Right renal pelvis (tissue), 4 donors: Measurements from ENCODE around the gene FTSJ1. TPM values are rescaled to one million over a fixed set of nuclear protein-coding genes. Genes with fewer than 3 reads are reported as not detected.
"Not testable (repeated sequence)": the region's sequence is repeated elsewhere in the genome, so short reads cannot be mapped to it uniquely, and the experiment has no call there.

Experiments
- DNase-seq, 4 donors: peaks; one replicate each; pipeline ENCODE4 v3.0.0-alpha.2; 2013; ENCODE audit warnings: low read depth in 4 of 4, low spot score in 3 of 4, missing footprints in 1 of 4
- polyA plus RNA-seq, 4 donors: library from polyadenylated mRNA; unstranded; fragments of 120-200 nt; gene quantifications; one replicate each; pipeline ENCODE4 v1.2.1, GENCODE V29; 2013; ENCODE audit not compliant: insufficient read length in 4 of 4

Gene FTSJ1
- polyA plus RNA-seq, 4 donors, result 35.1 to 39.5 (median 36.3) TPM

DNA sequence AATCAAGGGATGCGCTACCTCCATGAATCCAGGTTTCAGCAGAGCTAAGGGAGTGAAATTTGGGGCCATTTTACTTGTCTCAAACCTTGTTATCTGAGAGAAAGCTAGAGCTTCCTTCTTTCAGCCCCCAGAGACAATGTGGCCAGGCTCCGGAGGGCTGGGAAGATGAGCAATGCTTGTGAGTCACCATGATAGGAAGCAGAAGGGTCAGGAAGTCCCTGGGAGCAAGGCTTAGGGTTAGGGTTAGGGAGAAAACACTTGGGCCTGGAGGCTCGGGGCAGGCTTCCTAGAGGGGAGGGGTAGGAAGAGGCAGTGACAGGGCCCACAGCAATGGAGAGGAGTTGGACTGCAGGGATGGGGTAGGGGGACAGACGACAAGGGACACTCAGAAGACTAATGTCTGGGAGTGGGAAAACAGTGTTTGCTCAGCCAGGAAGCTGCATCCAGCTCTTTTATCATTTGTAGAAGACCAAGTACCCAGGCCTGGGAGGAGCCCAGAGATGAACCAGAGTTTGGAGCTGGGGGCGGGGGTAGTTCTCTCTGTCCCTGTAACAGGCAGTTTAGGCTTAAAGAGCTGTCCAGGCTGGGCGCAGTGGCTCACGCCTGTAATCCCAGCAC is 16.4 kb downstream of the FTSJ1 start:
- no peak for DNase-seq

DNA sequence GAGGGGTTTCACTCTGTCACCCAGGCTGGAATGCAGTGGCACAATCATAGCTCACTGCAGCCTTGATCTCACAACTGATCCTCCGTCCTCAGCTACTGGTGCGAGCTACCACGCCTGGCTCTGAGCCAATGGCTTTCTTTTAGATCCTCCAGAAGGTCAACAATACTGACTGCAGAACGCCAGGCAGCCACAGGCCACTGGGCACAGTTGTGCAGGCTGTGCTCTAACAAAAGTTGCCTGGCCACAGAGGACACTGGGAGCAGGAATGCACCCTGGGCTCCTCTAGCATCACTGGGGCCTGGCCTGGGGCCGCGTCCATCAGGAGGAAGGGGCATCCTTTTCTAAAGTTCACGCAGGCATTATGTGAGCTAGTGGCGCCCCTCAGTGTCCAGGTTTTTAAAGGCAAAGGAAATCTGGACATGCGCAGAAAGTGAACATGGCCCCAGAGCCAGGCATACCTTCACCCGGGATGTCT is 17.9 kb downstream of the FTSJ1 start:
- DNase-seq, result no peak

DNA sequence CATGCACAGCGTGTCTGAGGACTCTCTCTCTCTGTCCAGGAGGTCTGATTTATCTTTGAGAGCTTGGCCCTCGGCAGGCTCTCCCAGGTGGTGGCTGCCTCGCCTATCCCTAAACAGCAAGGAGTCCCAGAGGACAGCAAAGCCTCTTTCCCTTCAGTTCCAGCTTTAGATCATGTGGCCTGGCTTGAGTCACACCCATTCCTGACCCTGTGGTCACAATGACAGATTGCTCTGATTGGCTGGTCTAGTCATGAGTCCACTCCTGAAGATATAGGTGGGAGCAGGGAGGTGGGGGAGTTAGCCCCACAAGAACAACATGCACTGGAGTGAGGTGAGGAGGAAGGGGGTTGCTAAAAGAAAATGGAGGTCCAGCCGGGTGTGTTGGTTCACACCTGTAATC is 20.7 kb downstream of the FTSJ1 start:
- no peak for DNase-seq

DNA sequence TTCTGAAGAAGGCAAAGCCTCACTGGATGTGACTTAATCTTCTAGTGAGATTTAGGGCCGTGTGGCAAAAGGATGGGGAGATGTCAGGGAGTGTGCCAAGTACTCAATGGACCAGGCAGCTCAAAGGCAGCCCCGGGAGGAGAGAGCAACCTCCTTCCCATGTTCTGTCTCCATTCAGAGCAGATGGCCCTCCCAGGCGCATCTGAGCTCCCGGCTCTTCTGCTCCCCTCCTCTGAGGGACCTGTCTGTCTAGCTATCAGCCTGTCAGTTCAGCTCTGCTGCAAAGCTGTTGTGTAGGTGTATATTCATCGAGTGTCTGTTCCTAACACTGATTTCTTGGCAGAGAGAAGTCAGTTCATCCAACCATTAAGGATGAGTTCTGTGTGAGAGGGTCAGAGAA is 21.9 kb downstream of the FTSJ1 start:
- no peak for DNase-seq

- DNase-seq, result no peak
Measured at GRCh38 chrX:48498374-48498809, 22.4 kb downstream of the FTSJ1 start.

DNA sequence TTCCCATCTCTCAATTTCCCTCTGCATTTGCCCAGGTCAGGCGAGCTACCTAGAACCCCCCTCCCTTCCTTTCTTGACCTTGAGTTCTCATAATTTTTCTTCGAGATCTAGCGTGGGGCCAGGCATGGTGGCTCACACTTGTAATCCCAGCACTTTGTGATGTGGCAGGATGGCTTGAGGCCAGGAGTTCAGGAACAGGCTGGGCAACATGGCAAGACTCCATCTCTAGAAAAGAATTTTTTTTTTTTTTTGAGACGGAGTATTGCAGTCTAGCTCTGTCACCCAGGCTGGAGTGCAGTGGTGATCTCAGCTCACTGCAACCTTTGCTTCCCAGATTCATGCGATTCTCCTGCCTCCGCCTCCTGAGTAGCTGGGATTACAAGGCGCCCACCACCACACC is 28.3 kb downstream of the FTSJ1 start:
- DNase-seq, result no peak

DNA sequence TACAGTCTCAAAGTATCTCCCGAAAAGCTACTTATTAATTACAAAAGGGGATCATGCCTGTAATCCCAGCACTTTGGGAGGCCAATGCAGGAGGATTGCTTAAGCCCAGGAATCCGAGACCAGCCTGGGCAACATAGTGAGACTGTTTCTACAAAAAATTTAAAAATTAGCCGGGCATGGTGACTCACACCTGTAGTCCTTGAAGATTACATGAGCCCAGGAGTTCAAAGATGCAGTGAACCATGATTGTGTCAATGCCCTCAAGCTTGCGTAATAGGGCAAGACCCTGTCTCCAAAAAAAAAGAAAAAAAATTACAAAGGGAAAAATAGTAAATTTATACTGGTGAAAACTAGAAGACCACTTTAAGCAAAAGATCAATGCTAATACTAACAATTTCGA is 29.5 kb downstream of the FTSJ1 start:
- DNase-seq, result no peak

GRCh38 chrX:48507246-48507645 is 31.2 kb downstream of the FTSJ1 start:
- no peak for DNase-seq

DNA sequence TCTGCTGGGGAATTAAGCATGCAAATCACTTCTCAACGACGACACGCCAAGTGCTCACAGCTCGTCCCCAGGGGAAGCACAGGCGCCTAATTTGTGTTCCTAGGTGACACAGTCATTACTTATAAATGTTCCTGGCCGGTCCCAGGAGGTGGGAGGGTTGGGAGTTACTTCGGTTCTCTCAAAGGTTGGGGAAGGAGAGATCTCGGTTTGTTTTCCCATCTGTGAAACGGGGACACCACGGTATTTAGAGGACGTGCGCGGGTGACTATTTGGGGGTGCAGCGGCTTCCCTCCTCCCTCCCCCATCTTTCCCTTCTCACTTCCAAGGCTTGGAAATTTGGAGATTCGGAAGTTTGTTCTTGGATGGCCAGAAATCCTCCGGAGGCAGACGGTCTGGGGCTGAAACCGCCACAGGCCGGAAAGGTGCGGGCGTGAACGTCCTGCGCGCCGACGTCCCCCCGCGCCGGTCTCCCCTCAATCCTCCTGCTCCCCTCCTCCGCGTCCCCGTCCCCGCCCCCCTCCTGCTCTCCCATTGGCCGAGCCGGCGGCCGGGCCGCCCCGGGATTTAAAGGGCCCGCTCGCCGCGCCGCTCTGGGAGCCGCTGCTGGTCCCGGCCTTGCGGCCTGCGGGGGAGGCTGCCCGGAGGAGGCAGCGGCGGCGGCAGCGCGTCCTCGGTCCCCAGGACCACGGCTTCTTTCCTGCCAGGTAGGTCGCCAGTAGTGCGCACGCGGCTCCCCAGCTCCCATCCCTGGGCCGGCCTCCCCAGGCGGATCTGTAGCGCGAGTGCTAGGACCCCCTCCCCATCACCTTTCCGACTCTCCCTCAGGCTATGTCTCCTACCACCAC is 32.6 kb downstream of the FTSJ1 start, which contains the start of gene PORCN:
TSS of gene PORCN (plus strand) at position 593 of the 845 bp plus-strand sequence. CDS start 829 bp downstream, outside the sequence.
- DNase-seq, result peak in 1 of 4 donors; percentile 36

DNA sequence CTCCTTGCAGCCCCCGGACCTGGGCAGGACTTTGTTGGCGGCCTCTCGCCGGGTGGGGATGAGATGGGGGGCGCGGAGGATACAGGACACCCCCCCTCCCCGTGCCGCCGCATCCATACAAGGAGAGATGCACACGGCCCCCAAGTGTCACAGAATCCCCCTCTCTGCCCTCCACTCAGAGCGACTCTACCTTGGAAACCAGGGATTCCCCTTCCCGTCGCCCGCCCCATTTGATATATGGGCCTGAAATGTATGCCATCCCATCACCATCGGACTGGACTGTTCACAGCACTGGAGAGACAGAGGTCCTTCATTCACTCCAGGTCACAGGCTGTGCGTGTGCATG is 33.2 kb downstream of the FTSJ1 start:
- DNase-seq, result no peak

DNA sequence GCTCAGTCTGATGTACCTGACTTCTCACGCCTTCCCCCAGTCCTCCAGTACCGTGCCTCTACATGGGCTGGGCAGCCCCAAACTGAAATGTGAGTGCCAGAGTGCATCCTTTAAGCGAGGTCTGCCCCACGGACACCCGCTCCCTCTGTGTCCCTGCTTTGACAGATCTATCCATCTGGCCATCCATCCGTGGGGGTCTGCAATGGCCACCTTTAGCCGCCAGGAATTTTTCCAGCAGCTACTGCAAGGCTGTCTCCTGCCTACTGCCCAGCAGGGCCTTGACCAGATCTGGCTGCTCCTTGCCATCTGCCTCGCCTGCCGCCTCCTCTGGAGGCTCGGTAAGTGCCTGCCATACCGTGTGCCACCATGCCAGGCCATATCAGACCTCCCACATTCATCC is 33.6 kb downstream of the FTSJ1 start:
- DNase-seq, result no peak

DNA sequence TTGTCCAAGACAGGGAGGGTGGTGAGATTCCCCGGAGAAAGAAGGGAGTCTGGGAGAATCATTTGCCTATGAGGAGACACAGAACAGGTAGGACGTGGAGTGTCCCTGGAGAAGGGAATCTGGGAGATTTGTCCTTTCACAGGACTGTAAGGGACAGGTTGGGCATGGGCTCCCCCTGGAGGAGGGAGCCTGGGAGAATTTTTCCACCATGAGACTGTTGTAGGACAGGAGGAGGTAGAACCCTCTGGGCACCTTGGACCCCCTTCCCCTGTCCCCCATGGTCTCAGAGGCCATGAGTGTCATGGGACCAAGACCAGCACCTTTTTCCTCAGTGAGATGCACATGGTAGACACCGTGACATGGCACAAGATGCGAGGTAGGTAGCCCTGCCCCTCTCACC is 35.6 kb downstream of the FTSJ1 start:
- no peak for DNase-seq

DNA sequence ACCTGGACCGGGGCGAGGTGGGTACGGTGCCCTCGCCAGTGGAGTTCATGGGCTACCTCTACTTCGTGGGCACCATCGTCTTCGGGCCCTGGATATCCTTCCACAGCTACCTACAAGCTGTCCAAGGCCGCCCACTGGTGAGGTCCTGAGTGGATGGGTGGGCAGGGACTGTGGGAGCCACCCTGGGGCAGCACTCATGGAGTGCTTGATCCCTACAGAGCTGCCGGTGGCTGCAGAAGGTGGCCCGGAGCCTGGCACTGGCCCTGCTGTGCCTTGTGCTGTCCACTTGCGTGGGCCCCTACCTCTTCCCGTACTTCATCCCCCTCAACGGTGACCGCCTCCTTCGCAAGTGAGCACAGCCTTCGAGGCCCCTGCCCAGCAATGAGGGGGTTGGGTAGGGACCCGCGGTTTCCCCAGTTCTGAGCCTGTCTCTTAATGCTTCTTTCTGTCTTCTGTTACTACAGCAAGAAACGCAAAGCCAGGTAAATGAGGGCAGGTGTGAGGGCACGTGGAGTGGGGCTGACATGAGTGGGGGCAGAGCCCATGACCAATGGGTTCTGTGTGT is 36.5 kb downstream of the FTSJ1 start:
- no peak for DNase-seq

DNA sequence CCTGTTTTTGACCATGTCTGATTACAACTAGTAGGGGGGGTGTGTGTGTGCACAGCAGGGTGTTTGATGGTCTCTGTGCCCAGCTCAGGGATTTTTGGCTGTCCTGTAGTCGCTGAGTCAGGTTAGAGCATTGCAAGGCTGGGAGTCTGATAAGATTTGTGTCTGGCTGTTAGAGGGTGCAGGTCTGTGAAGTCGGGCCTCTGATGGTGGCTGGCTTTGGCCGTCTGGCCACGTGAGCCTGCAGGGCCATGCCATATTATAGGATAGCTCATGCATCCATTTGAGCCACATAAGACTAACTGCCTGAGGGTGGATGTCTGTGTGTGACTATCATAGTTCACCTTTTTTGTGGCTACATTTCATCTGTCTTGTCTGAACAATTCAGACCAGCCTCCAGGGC is 37.7 kb downstream of the FTSJ1 start:
- no peak for DNase-seq

DNA sequence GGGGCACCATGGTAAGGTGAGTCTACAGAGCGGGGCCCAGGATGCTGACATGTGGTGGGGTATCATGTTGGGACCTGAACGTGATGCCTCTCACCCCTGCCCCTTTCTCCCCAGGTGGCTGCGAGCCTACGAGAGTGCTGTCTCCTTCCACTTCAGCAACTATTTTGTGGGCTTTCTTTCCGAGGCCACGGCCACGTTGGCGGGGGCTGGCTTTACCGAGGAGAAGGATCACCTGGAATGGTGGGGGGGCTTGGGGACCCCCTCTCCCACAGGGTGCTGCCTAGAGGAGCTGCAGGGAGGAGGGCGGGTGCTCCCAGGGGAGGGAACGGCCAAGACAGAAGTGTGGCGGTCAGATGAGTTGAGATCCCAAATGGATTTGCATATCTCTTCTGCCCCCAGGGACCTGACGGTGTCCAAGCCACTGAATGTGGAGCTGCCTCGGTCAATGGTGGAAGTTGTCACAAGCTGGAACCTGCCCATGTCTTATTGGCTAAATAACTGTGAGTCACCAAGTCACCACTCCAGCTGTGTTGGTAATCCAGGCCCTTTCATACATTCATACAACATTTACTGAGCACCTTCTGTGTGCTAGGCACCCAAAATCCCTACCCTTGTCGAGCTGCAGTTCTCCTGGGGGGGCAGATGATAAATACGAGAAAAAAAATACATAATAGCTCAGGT is 38.3 kb downstream of the FTSJ1 start:
- no peak for DNase-seq

- DNase-seq, result no peak
Measured at GRCh38 chrX:48514868-48515460, 39.0 kb downstream of the FTSJ1 start.

GRCh38 chrX:48515842-48516241 is 39.8 kb downstream of the FTSJ1 start:
- DNase-seq, result no peak

DNA sequence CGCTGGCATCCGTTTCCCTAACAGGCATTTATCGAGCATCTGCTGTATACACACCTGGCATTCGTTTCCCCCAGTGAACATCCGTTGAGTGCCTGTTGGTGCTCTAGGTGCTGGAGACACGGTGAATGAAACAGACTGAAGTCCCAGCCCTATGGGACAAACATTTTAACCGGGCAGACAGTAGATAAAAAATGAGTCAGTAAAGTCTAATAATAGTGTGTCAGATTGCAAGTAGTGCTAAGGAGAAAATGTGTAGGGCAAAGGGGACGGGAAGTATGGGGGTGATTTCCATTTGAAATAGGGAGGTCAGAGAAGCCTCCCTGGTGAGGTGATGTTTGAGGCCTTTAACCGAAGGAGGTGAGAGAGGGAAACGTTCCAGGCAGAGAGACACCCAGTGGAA is 40.3 kb downstream of the FTSJ1 start:
- DNase-seq, result no peak

GRCh38 chrX:48516987-48517386 is 41.0 kb downstream of the FTSJ1 start:
- no peak for DNase-seq

- DNase-seq, result not testable (repeated sequence)
Measured at GRCh38 chrX:48519481-48519880, 43.5 kb downstream of the FTSJ1 start.

DNA sequence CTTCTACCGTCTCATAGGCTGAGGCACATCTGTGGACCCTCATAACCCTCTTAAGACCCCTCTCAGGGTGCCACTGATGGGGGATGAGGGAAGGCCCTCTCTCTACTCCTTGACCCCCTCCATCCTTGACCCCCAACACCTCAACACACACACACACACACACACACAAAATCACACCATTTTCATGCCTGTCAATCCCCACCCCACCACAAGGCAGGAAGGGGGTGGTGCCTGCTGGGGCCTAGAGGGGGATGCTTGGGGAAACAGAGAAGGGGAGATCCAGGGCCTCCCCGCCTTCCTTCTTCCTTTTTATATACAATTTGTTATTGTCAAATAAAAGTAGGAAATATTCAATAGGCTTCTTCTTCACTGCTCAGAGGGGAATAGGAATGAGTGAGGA is 44.5 kb downstream of the FTSJ1 start:
- DNase-seq, result no peak
